HepG2 (cell line): Measurements from ENCODE around the gene TMEM217. TPM values are rescaled to one million over a fixed set of nuclear protein-coding genes. Genes with fewer than 3 reads are reported as not detected.

Experiments used
- ATAC-seq: fragments of 200-7000 bp; cut with Tn5 transposase; 3 replicates; pipeline ENCODE4 v1.9.1; 2020; ENCODE audit warnings: mild to moderate bottlenecking, moderate library complexity
- BruUV-seq: library from RNA; stranded (reverse); fragments of 400-500 nt; replicated peaks from 2 replicates; lab custom pipeline; 2021; lab: Mats Ljungman, UMichigan
- CTCF ChIA-PET: fragments of 300-600 bp; formaldehyde crosslinking; extraction: SDS; loops from one replicate; lab custom pipeline; 2021; ENCODE audit warnings: low total read pairs, inconsistent platforms, low intra/inter-chr PET ratio; lab: Yijun Ruan, JAX
- POLR2A ChIA-PET: fragments of 350-600 bp; sonication (Branson Sonifier 250); formaldehyde crosslinking; loops from one replicate; lab custom pipeline; 2020; ENCODE audit warnings: antibody characterized with exemption, inconsistent platforms; lab: Yijun Ruan, JAX
- DNase-seq: peaks from one replicate; pipeline ENCODE4 v3.0.0-alpha.2; 2015; ENCODE audit warnings: low spot score
- FAIRE-seq: peaks from 3 replicates; lab custom pipeline; 2011; peaks lifted over from hg19 to GRCh38; lab: Jason Lieb, UNC
- H2AFZ ChIP-seq: one replicate; pipeline ENCODE4 v1.6.1; 2011; ENCODE audit warnings: low read length, inconsistent platforms
- H3K27ac ChIP-seq: fragments of 300-600 bp; 3 replicates; pipeline ENCODE4 v1.8.0; 2011; ENCODE audit warnings: mixed run types, mild to moderate bottlenecking, mixed read lengths, low read length, inconsistent platforms; ENCODE audit not compliant: insufficient read depth; ENCODE audit errors: extremely low read length
- H3K27me3 ChIP-seq, 2 experiments: fragments of 200-600 bp in 1 of 2; 2 replicates in 1 of 2; 3 replicates in 1 of 2; pipeline versions ENCODE4 v1.6.0 to v1.8.0; 2011; ENCODE audit warnings: low read length in 2 of 2, mild to moderate bottlenecking in 2 of 2, moderate library complexity in 2 of 2, inconsistent platforms in 1 of 2; ENCODE audit not compliant: insufficient read depth in 2 of 2, control insufficient read depth in 1 of 2
- H3K36me3 ChIP-seq, 2 experiments: fragments of 200-600 bp in 1 of 2; replicated peaks in 1 of 2; 2 replicates in 1 of 2; 3 replicates in 1 of 2; pipeline versions ENCODE4 v1.5.1 to v1.8.0; 2011; ENCODE audit warnings: low read length in 2 of 2, inconsistent platforms in 1 of 2; ENCODE audit not compliant: insufficient read depth in 2 of 2, control insufficient read depth in 1 of 2
- H3K4me1 ChIP-seq: 2 replicates; pipeline ENCODE4 v1.5.1; 2012; ENCODE audit warnings: low read length, inconsistent platforms; ENCODE audit not compliant: insufficient read depth
- H3K4me2 ChIP-seq: 2 replicates; pipeline ENCODE4 v1.6.0; 2011; ENCODE audit warnings: low read depth, low read length, inconsistent platforms
- H3K4me3 ChIP-seq, 3 experiments: fragments of 200-600 bp in 1 of 3; sonication (generic), shearing (Covaris generic) in 1 of 3; replicated peaks in 1 of 3; 2 replicates each; pipeline ENCODE4 v1.5.1; 2011 to 2016; ENCODE audit warnings: low read length in 3 of 3, inconsistent platforms in 2 of 3, low read depth in 2 of 3, mild to moderate bottlenecking in 2 of 3, control low read depth in 1 of 3, mixed read lengths in 1 of 3; ENCODE audit not compliant: insufficient read depth in 1 of 3
- H3K79me2 ChIP-seq: one replicate; pipeline ENCODE4 v1.6.1; 2011; ENCODE audit warnings: low read length, inconsistent platforms; ENCODE audit not compliant: insufficient read depth
- H3K9ac ChIP-seq: 2 replicates; pipeline ENCODE4 v1.6.0; 2011; ENCODE audit warnings: mild to moderate bottlenecking, low read depth, low read length, inconsistent platforms; ENCODE audit not compliant: insufficient read depth
- H3K9me3 ChIP-seq: 2 replicates; pipeline ENCODE4 v1.5.1; 2012; ENCODE audit warnings: mild to moderate bottlenecking, low read length
- H4K20me1 ChIP-seq: 2 replicates; pipeline ENCODE4 v1.6.0; 2011; ENCODE audit warnings: inconsistent platforms, mild to moderate bottlenecking, low read length, moderate library complexity; ENCODE audit not compliant: insufficient read depth
- HNRNPK ChIP-seq: fragments of 200-400 bp; formaldehyde crosslinking; IDR thresholded peaks from 2 replicates; pipeline ENCODE4 v1.6.1; 2018; ENCODE audit warnings: low read length, low read depth, moderate library complexity, mild to moderate bottlenecking; ENCODE audit not compliant: poor library complexity, severe bottlenecking
- KLF9 ChIP-seq: IDR thresholded peaks from 2 replicates; pipeline ENCODE4 v1.6.1; 2016; ENCODE audit warnings: low read depth
- NONO ChIP-seq, 2 experiments: fragments of 450-650 bp in 1 of 2; sonication (generic) in 1 of 2; formaldehyde crosslinking in 1 of 2; IDR thresholded peaks in 1 of 2; conservative IDR thresholded peaks in 1 of 2; 2 replicates each; pipeline versions ENCODE4 v1.6.1 to v1.8.0; 2017 to 2022; ENCODE audit warnings: mild to moderate bottlenecking in 1 of 2, missing genetic modification reagents in 1 of 2, moderate library complexity in 1 of 2
- SUZ12 ChIP-seq: fragments of 150-350 bp; IDR thresholded peaks from 2 replicates; pipeline ENCODE4 v1.6.1; 2014; ENCODE audit warnings: low read depth, low read length
- TEAD3 ChIP-seq: optimal IDR thresholded peaks from 2 replicates; pipeline ENCODE3; 2016; ENCODE audit warnings: borderline replicate concordance
- ZFX ChIP-seq: sonication (generic); formaldehyde crosslinking; IDR thresholded peaks from 2 replicates; pipeline ENCODE4 v1.4.0; 2020; ENCODE audit warnings: mild to moderate bottlenecking, low read depth, missing genetic modification reagents, moderate library complexity
- ZNF773 ChIP-seq: sonication (generic); formaldehyde crosslinking; IDR thresholded peaks from 2 replicates; pipeline ENCODE4 v1.4.0; 2020; ENCODE audit warnings: missing genetic modification reagents, borderline replicate concordance
- ZSCAN21 ChIP-seq: sonication (generic); formaldehyde crosslinking; IDR thresholded peaks from 2 replicates; pipeline ENCODE4 v1.8.0; 2022; ENCODE audit warnings: mild to moderate bottlenecking, missing genetic modification reagents, moderate library complexity, borderline replicate concordance
- ZXDC ChIP-seq: sonication (generic); formaldehyde crosslinking; IDR thresholded peaks from 2 replicates; pipeline ENCODE4 v1.5.0; 2020; ENCODE audit warnings: mild to moderate bottlenecking, missing genetic modification reagents
- WGBS: methylation state at CpG from one replicate; pipeline ENCODE4 v1.1.6; 2017; ENCODE audit warnings: low lambda C conversion rate; 5-methylcytosine and 5-hydroxymethylcytosine counted together
- in situ Hi-C: cut with HindIII; loops from 2 replicates; pipeline ENCODE4 v1.10.0; 2017; ENCODE audit warnings: low pct_unique_long_range_greater_than_20kb; ENCODE audit not compliant: extremely low pct_ligation_motif_present
- intact Hi-C: fragments of 100-400 bp; cut with micrococcal nuclease; formaldehyde crosslinking; loops from one replicate; pipeline ENCODE4 v1.10.0; 2022; ENCODE audit not compliant: unreplicated experiment
- polyA plus RNA-seq, 8 experiments: library from polyadenylated mRNA; depleted of rRNA in 3 of 8; stranded (reverse) in 7 of 8; unstranded in 1 of 8; fragments of >200 nt; fragmentation: Illumina TruSeq in 4 of 8; extraction: Trizol in 4 of 8; gene quantifications; 2 replicates each; pipeline versions ENCODE4 v1.2.1 to v1.2.3, GENCODE V29; 2011 to 2016; ENCODE audit warnings: low read depth in 4 of 8, missing spikeins in 1 of 8, mixed read lengths in 1 of 8; ENCODE audit not compliant: insufficient read depth in 1 of 8
- total RNA-seq, 5 experiments: library from RNA; depleted of rRNA; stranded (reverse); fragments of >200 nt; fragmentation: Illumina TruSeq; extraction: Trizol; gene quantifications; 2 replicates each; pipeline ENCODE4 v1.2.3, GENCODE V29; 2016; ENCODE audit warnings: low read depth in 1 of 5
- TF ChIP-seq, protein P1 (sequence below): sonication (generic); formaldehyde crosslinking; conservative IDR thresholded peaks from 2 replicates; pipeline ENCODE4 v1.4.0; 2020; ENCODE audit warnings: missing genetic modification reagents
- TF ChIP-seq, protein P2 (sequence below): sonication (generic); formaldehyde crosslinking; IDR thresholded peaks from 2 replicates; pipeline ENCODE4 v1.5.0; 2020; ENCODE audit warnings: mild to moderate bottlenecking, low read depth, missing genetic modification reagents, borderline replicate concordance
- TF ChIP-seq, protein P3 (sequence below): sonication (generic); formaldehyde crosslinking; conservative IDR thresholded peaks from 2 replicates; pipeline ENCODE4 v1.8.0; 2022; ENCODE audit warnings: missing genetic modification reagents

The TMEM217 gene
- total and polyA plus RNA-seq, 2 of the 13 experiments (the other 11 are each of a cell fraction or from before 2014, with no cell fraction given) = 2.3 to 3.4 TPM

- TF ChIP-seq ZXDC (CRISPR knock-in tag) (0 out of 2 replicates have a peak, but pooled peaks have one; percentile 20), NONO (IDR thresholded peaks at IDR 0.05) (no peak), NONO (CRISPR knock-in tag; conservative IDR thresholded peaks at IDR 0.05) (no peak)
Observed at GRCh38 chr6:37209461-37210205, 48.3 kb downstream of the TMEM217 start (continued).

DNA sequence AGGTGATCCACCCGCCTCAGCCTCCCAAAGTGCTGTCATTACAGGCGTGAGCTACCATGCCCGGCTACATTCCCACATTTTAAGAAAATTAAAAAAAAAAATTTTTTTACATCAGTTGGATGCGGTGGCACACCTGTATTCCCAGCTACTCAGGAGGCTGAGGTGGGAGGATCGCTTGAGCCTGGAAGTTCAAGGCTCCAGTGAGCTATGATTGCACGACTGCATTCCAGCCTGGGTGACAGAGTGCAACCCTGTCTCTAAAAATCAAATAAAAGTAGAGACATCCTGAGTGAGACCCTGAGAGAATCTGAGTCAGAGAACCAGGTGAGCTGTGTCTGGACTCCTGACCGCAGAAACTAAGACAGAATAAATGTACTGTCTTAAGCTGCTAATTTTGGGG lies 49.2 kb downstream of the TMEM217 start:
- Histone ChIP-seq H4K20me1 (no peaks in the 10 kb centered on the region), H3K27ac (no peak overlapping the region), H3K4me1 (peaks cover 27% of the 10 kb centered on the region), H3K9ac (no peak overlapping the region), H3K27me3 (peaks cover 5 to 21% of the 10 kb centered on the region in 2 experiments; a peak in 3 of 5 replicates), H3K79me2 (no peaks in the 10 kb centered on the region), H3K36me3 (no peaks in the 10 kb centered on the region), H2AFZ (no peak overlapping the region), H3K4me3 (no peak overlapping the region), H3K4me2 (no peak overlapping the region), H3K9me3 (no peaks in the 10 kb centered on the region)
- BruUV-seq = no TSS peak
- FAIRE-seq (no peak), ATAC-seq (no peak), DNase-seq (no peak)
- intact Hi-C loops (loop anchor here (1.0 kb wide), 1 partner anchor 36 kb away; no protein-coding TSS in a partner anchor), in situ Hi-C loops (loop anchor here (5.0 kb wide), 2 partner anchors 156 to 186 kb away; no protein-coding TSS in a partner anchor)
- ChIA-PET CTCF (interaction anchor here (1.0 to 10.6 kb wide), 6 partner anchors 36 to 188 kb away, joined by 3 to 268 read pairs (median 12); no protein-coding TSS in a partner anchor), POLR2A (interaction anchor here (0.9 to 2.3 kb wide), 5 partner anchors 34 to 190 kb away, joined by 3 to 7 read pairs (median 3); no protein-coding TSS in a partner anchor)
- WGBS = 32% methylated on average over 7 of the region's 7 CpGs
- TF ChIP-seq ZFX (CRISPR knock-in tag) (no peak), HNRNPK (no peak), TEAD3 (CRISPR knock-in tag) (peak; percentile 66), ZSCAN21 (CRISPR knock-in tag) (no peak), KLF9 (CRISPR knock-in tag) (no peak), SUZ12 (no peak), ZNF773 (no peak)
- TF ChIP-seq, protein P1, sequence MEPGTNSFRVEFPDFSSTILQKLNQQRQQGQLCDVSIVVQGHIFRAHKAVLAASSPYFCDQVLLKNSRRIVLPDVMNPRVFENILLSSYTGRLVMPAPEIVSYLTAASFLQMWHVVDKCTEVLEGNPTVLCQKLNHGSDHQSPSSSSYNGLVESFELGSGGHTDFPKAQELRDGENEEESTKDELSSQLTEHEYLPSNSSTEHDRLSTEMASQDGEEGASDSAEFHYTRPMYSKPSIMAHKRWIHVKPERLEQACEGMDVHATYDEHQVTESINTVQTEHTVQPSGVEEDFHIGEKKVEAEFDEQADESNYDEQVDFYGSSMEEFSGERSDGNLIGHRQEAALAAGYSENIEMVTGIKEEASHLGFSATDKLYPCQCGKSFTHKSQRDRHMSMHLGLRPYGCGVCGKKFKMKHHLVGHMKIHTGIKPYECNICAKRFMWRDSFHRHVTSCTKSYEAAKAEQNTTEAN = no peak
- TF ChIP-seq, protein P2, sequence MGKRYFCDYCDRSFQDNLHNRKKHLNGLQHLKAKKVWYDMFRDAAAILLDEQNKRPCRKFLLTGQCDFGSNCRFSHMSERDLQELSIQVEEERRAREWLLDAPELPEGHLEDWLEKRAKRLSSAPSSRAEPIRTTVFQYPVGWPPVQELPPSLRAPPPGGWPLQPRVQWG (CRISPR knock-in tag) = no peak
- TF ChIP-seq, protein P3, sequence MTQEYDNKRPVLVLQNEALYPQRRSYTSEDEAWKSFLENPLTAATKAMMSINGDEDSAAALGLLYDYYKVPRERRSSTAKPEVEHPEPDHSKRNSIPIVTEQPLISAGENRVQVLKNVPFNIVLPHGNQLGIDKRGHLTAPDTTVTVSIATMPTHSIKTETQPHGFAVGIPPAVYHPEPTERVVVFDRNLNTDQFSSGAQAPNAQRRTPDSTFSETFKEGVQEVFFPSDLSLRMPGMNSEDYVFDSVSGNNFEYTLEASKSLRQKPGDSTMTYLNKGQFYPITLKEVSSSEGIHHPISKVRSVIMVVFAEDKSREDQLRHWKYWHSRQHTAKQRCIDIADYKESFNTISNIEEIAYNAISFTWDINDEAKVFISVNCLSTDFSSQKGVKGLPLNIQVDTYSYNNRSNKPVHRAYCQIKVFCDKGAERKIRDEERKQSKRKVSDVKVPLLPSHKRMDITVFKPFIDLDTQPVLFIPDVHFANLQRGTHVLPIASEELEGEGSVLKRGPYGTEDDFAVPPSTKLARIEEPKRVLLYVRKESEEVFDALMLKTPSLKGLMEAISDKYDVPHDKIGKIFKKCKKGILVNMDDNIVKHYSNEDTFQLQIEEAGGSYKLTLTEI (CRISPR knock-in tag) = no peak
